Measurements from ENCODE around the gene ARHGAP24. TPM values are rescaled to one million over a fixed set of nuclear protein-coding genes. Genes with fewer than 3 reads are reported as not detected.
"Not testable (repeated sequence)": the region's sequence is repeated elsewhere in the genome, so short reads cannot be mapped to it uniquely, and the experiment has no call there.

The ARHGAP24 gene
- total RNA-seq, 1 experiment from 2014 or later = 65.1 TPM

DNA sequence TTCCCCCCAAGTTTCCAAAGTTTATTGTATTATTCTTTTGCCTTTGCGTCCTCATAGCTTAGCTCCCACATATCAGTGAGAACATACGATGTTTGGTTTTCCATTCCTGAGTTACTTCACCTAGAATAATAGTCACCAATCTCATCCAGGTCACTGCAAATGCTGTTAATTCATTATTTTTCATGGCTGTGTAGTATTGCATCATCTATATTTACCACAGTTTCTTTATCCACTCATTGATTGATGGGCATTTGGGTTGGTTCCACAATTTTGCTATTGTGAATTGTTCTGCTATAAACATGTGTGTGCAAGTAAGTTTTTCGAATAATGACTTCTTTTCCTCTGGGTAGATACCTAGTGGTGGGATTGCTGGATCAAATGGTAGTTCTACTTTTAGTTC is 43.6 kb downstream of the ARHGAP24 start:
- H3K27me3 ChIP-seq (ENCODE audit: low read length); H3K4me2 ChIP-seq (ENCODE audit: low read depth, low read length, poor library complexity, severe bottlenecking); H3K27ac ChIP-seq (ENCODE audit: low read length); H3K9me2 ChIP-seq (replicated peaks; ENCODE audit: insufficient read depth, low read length); H3K36me3 ChIP-seq (ENCODE audit: insufficient read depth, low read length); DNase-seq; H3K4me3 ChIP-seq (ENCODE audit: low read length); H4K20me1 ChIP-seq (ENCODE audit: insufficient read depth, low read depth, low read length); H3K9me3 ChIP-seq (ENCODE audit: low read length); H2AFZ ChIP-seq (ENCODE audit: low read length); H3K9ac ChIP-seq (ENCODE audit: low read length): not testable (repeated sequence)
- Histone ChIP-seq H3K4me1 (ENCODE audit: low read length) (peaks cover 74% of the 10 kb centered on the region), H3K79me2 (ENCODE audit: low read length) (peaks cover 94% of the 10 kb centered on the region)

DNA sequence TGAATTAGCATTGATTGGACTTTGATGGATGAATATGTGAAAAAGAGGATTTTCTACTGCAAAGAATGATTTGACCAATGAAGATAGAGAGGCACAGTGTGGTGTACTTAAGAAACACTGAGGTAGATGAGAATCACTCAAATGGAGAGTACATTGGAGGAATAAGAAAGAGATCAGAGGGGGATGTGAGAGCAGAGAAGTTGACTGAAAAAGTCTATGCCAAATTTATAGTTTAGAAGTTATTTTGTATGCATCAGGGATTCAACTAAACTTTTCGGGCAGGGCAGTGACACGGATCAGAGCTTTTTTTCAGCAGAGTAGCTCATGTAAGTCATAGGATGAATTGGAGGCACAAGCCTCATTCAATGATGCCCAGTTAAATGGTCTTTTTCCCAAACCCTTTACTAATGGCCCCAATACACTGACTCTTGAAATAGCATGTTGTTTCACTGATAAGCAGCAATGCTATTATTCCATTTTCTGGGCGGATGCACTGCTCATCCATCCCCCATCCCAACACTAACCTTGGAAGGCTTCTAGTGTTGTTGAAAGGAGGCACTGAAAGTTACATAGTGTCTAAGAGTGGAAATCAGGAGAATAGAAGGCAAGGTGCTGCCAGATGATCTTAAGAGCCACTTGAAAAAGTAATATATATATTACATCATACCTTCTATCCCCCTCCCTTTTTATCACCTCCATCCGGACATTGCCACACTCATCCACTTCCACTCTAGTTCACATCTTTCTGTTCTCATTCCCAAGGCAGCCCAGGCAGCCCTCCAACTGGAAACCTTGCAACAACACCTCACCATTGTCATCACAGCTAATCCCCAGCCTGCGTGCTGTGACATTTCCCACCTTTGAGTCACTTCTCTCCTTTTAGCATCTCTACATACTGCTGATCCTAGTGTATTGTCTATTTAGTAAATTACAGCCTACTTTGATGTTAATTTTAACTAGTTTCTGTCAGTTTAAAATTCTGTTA is 46.1 kb downstream of the ARHGAP24 start:
- H3K9me3 ChIP-seq (ENCODE audit: low read length) = no peaks in the 10 kb centered on the region
- no peaks in the 10 kb centered on the region for H3K36me3 ChIP-seq (ENCODE audit: insufficient read depth, low read length)
- H3K79me2 ChIP-seq (ENCODE audit: low read length) = peaks cover 94% of the 10 kb centered on the region
- no peaks in the 10 kb centered on the region for H3K27me3 ChIP-seq (ENCODE audit: low read length)
- peaks cover 50% of the 10 kb centered on the region for H3K4me1 ChIP-seq (ENCODE audit: low read length)
- H3K27ac ChIP-seq (ENCODE audit: low read length) = peak overlapping the region; percentile 77
- H3K9ac ChIP-seq (ENCODE audit: low read length) = peak overlapping the region; percentile 25; the same call in 1 of the 2 replicates
- no peak for DNase-seq
- no peaks in the 10 kb centered on the region for H3K9me2 ChIP-seq (replicated peaks; ENCODE audit: insufficient read depth, low read length)
- H2AFZ ChIP-seq (ENCODE audit: low read length) = 0 out of 2 replicates have a peak overlapping the region, but pooled peaks have one; percentile 5
- H4K20me1 ChIP-seq (ENCODE audit: insufficient read depth, low read depth, low read length) = no peaks in the 10 kb centered on the region
- H3K4me2 ChIP-seq (ENCODE audit: low read depth, low read length, poor library complexity, severe bottlenecking) = peak overlapping the region; percentile 59
- H3K4me3 ChIP-seq (ENCODE audit: low read length) = 0 out of 2 replicates have a peak overlapping the region, but pooled peaks have one; percentile 12

DNA sequence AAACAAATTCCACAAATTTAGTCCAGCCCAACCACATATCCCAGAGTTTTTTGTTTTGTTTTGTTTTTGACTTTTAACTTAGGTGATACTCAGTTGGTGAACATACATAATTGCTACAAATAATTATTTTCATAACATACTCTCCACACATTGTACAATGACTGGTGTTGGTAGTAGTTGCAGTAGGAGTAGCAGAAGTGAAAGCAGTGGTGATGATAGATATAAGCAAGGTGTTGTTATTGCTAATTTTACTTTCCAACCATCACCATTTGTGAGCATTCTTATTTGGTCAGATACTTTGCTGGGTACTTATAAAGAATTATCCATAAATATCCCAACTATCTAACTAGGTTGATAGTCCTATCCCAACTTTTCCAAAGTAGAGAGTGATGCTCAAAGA is 47.3 kb downstream of the ARHGAP24 start:
- Histone ChIP-seq H3K9ac (ENCODE audit: low read length) (no peak overlapping the region), H3K9me2 (replicated peaks; ENCODE audit: insufficient read depth, low read length) (no peaks in the 10 kb centered on the region), H3K79me2 (ENCODE audit: low read length) (peaks cover 95% of the 10 kb centered on the region), H4K20me1 (ENCODE audit: insufficient read depth, low read depth, low read length) (no peaks in the 10 kb centered on the region), H3K4me2 (ENCODE audit: low read depth, low read length, poor library complexity, severe bottlenecking) (no peak overlapping the region), H3K4me3 (ENCODE audit: low read length) (no peak overlapping the region), H3K27me3 (ENCODE audit: low read length) (no peaks in the 10 kb centered on the region), H3K4me1 (ENCODE audit: low read length) (peaks cover 45% of the 10 kb centered on the region), H3K9me3 (ENCODE audit: low read length) (no peaks in the 10 kb centered on the region), H3K27ac (ENCODE audit: low read length) (peak overlapping the region; percentile 77), H2AFZ (ENCODE audit: low read length) (no peak overlapping the region), H3K36me3 (ENCODE audit: insufficient read depth, low read length) (no peaks in the 10 kb centered on the region)
- no peak for DNase-seq

DNA sequence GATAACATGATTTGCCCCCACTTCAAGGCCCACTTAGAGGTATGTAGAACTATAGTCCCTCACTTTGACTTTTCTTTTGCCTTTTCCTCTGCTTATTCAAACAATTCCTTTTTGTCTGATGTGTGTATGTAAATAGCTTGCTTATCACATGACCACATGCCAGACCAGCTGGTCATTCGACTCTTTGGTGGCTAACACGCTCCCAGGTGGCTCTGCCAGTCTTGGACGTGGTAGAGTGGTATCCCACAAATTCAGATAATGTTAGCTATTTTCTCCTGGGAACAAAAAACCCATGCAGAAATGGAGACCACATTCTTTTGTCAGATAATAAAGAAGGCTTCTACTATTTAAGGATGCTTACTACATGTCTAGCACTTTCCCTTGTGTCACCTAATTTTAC is 47.9 kb downstream of the ARHGAP24 start:
- H3K4me1 ChIP-seq (ENCODE audit: low read length) = peaks cover 46% of the 10 kb centered on the region
- no peak overlapping the region for H3K4me3 ChIP-seq (ENCODE audit: low read length)
- no peaks in the 10 kb centered on the region for H4K20me1 ChIP-seq (ENCODE audit: insufficient read depth, low read depth, low read length)
- no peak overlapping the region for H3K4me2 ChIP-seq (ENCODE audit: low read depth, low read length, poor library complexity, severe bottlenecking)
- no peak for DNase-seq
- H3K9me2 ChIP-seq (replicated peaks; ENCODE audit: insufficient read depth, low read length) = no peaks in the 10 kb centered on the region
- H2AFZ ChIP-seq (ENCODE audit: low read length) = no peak overlapping the region
- H3K9me3 ChIP-seq (ENCODE audit: low read length) = no peaks in the 10 kb centered on the region
- peaks cover 96% of the 10 kb centered on the region for H3K79me2 ChIP-seq (ENCODE audit: low read length)
- no peaks in the 10 kb centered on the region for H3K27me3 ChIP-seq (ENCODE audit: low read length)
- H3K9ac ChIP-seq (ENCODE audit: low read length) = no peak overlapping the region
- H3K27ac ChIP-seq (ENCODE audit: low read length) = no peak overlapping the region
- H3K36me3 ChIP-seq (ENCODE audit: insufficient read depth, low read length) = no peaks in the 10 kb centered on the region

DNA sequence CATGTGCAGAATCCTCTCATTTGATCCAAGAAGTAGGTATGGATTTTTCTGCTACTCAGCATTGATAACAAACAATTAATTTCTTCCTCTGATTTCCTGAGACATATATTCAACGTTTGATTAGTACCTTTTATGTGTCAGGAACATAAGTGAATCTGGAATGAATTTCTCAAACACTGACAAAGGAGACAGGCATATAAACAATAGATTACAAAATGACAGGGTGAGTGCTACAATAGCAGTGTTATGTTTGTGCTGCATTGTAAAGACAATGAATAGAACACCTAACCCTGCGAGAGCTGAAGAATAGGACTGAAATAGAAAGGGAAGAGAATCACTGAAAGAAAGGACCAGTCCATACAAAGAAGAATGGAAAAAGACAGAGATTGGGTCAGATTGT is 52.9 kb downstream of the ARHGAP24 start:
- peaks cover 97% of the 10 kb centered on the region for H3K79me2 ChIP-seq (ENCODE audit: low read length)
- peak overlapping the region; percentile 44 for H3K27ac ChIP-seq (ENCODE audit: low read length)
- no peaks in the 10 kb centered on the region for H3K9me2 ChIP-seq (replicated peaks; ENCODE audit: insufficient read depth, low read length)
- H3K27me3 ChIP-seq (ENCODE audit: low read length) = no peaks in the 10 kb centered on the region
- no peak overlapping the region for H3K4me3 ChIP-seq (ENCODE audit: low read length)
- no peaks in the 10 kb centered on the region for H3K9me3 ChIP-seq (ENCODE audit: low read length)
- no peaks in the 10 kb centered on the region for H3K36me3 ChIP-seq (ENCODE audit: insufficient read depth, low read length)
- H3K4me2 ChIP-seq (ENCODE audit: low read depth, low read length, poor library complexity, severe bottlenecking) = no peak overlapping the region
- no peak for DNase-seq
- no peak overlapping the region for H2AFZ ChIP-seq (ENCODE audit: low read length)
- H3K9ac ChIP-seq (ENCODE audit: low read length) = no peak overlapping the region
- H4K20me1 ChIP-seq (ENCODE audit: insufficient read depth, low read depth, low read length) = no peaks in the 10 kb centered on the region
- peaks cover 51% of the 10 kb centered on the region for H3K4me1 ChIP-seq (ENCODE audit: low read length)

DNA sequence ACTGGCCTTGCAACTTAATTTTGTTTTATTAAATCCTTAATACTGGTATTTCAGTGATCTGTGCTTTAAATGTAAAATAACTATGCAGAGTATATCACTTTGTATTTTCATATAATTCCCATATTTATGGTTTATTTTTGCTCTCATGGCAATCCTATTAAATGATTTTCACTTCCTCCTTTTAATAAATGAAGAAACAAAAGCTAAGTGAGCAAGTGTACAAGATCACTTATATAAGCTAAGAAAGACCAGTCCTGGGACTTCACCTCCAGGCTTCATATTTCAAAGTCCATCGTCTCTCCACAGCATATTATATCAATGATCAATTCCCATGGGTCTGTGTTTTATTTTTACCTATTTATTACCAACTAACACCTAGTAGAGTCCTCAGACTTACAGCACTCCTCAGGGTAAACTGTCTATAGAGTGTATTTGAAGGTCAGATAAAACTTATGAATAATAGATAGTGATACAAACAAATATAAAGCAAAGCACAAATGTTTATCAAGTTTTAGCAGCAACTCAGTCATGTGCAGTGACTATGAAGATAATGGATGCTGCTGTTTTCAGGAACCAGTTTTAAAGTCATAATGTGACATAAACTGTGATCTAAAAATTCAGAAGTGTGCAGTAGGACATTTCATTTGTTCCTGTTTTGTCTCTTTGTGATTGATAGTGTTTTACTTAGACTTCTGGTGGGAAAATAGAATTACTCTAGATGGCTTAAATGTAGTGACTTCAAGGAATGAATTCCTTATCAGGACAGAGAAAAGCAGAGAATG is 56.8 kb downstream of the ARHGAP24 start:
- Histone ChIP-seq H3K4me1 (ENCODE audit: low read length) (peaks cover 51% of the 10 kb centered on the region), H4K20me1 (ENCODE audit: insufficient read depth, low read depth, low read length) (no peaks in the 10 kb centered on the region), H3K27ac (ENCODE audit: low read length) (peak overlapping the region; percentile 41), H3K9ac (ENCODE audit: low read length) (no peak overlapping the region), H3K79me2 (ENCODE audit: low read length) (peaks cover 91% of the 10 kb centered on the region), H2AFZ (ENCODE audit: low read length) (no peak overlapping the region), H3K36me3 (ENCODE audit: insufficient read depth, low read length) (no peaks in the 10 kb centered on the region), H3K4me2 (ENCODE audit: low read depth, low read length, poor library complexity, severe bottlenecking) (no peak overlapping the region), H3K9me3 (ENCODE audit: low read length) (no peaks in the 10 kb centered on the region), H3K9me2 (replicated peaks; ENCODE audit: insufficient read depth, low read length) (no peaks in the 10 kb centered on the region), H3K4me3 (ENCODE audit: low read length) (no peak overlapping the region), H3K27me3 (ENCODE audit: low read length) (no peaks in the 10 kb centered on the region)
- no peak for DNase-seq

DNA sequence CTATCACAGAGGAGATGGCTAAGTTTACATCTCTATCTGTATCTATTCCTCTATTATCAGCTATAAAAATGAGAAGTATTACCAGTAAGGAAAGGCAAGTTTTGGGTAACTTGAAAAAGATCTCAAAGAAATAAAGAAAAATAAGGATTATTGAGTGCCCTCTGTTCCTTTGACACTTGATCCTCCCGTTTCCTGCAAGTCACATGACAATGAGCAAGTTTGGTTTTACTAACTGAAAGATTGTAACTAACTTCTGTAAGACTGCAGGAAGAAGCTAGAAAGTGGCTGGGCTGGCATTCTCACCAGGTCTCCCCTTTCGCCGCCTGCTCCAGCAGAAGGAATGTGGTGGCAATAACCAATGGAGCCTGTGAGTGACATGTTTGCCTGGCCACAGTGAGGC is 59.2 kb downstream of the ARHGAP24 start:
- H3K4me2 ChIP-seq (ENCODE audit: low read depth, low read length, poor library complexity, severe bottlenecking) = no peak overlapping the region
- H4K20me1 ChIP-seq (ENCODE audit: insufficient read depth, low read depth, low read length) = no peaks in the 10 kb centered on the region
- H3K4me3 ChIP-seq (ENCODE audit: low read length) = no peak overlapping the region
- H3K27me3 ChIP-seq (ENCODE audit: low read length) = no peaks in the 10 kb centered on the region
- H3K9me3 ChIP-seq (ENCODE audit: low read length) = no peaks in the 10 kb centered on the region
- H3K79me2 ChIP-seq (ENCODE audit: low read length) = peaks cover 87% of the 10 kb centered on the region
- no peak overlapping the region for H3K27ac ChIP-seq (ENCODE audit: low read length)
- H3K9ac ChIP-seq (ENCODE audit: low read length) = no peak overlapping the region
- H3K9me2 ChIP-seq (replicated peaks; ENCODE audit: insufficient read depth, low read length) = no peaks in the 10 kb centered on the region
- peaks cover 36% of the 10 kb centered on the region for H3K4me1 ChIP-seq (ENCODE audit: low read length)
- H2AFZ ChIP-seq (ENCODE audit: low read length) = no peak overlapping the region
- H3K36me3 ChIP-seq (ENCODE audit: insufficient read depth, low read length) = no peaks in the 10 kb centered on the region
- DNase-seq = no peak

DNA sequence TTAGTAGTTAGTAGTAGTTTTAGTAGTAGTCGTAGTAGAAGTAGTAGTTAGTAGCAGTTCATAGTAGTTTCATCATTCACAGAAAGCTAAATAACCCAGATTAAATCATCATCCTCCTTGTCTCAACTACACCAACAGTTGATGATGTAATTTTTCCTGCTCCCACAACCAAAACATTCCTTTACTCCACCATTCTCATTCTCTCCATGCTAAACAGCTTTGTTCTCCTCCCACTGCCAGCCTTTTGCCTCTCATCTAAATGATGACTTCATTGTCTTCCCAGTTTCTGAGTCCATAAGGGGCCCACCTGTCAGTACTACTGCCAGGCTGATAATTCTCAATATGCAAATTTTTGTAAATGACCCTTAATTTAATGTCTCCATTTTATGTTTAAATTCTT is 68.9 kb downstream of the ARHGAP24 start:
- Histone ChIP-seq H3K79me2 (ENCODE audit: low read length) (peaks cover 81% of the 10 kb centered on the region), H3K9me2 (replicated peaks; ENCODE audit: insufficient read depth, low read length) (no peaks in the 10 kb centered on the region), H3K36me3 (ENCODE audit: insufficient read depth, low read length) (no peaks in the 10 kb centered on the region), H3K27ac (ENCODE audit: low read length) (0 out of 2 replicates have a peak overlapping the region, but pooled peaks have one; percentile 24), H2AFZ (ENCODE audit: low read length) (no peak overlapping the region), H3K4me2 (ENCODE audit: low read depth, low read length, poor library complexity, severe bottlenecking) (no peak overlapping the region), H4K20me1 (ENCODE audit: insufficient read depth, low read depth, low read length) (no peaks in the 10 kb centered on the region), H3K9me3 (ENCODE audit: low read length) (no peaks in the 10 kb centered on the region), H3K27me3 (ENCODE audit: low read length) (no peaks in the 10 kb centered on the region), H3K4me3 (ENCODE audit: low read length) (no peak overlapping the region), H3K9ac (ENCODE audit: low read length) (no peak overlapping the region), H3K4me1 (ENCODE audit: low read length) (peaks cover 26% of the 10 kb centered on the region)
- no peak for DNase-seq

Measured in Karpas-422 (cell line).